Gastroesophageal sphincter (tissue), 4 donors: Measurements from ENCODE around the gene PGA3. TPM values are rescaled to one million over a fixed set of nuclear protein-coding genes. Genes with fewer than 3 reads are reported as not detected.

Experiments
- ATAC-seq: fragments of 150-250 bp; one replicate; pipeline ENCODE4 v1.9.1; 2016; ENCODE audit warnings: mild to moderate bottlenecking, moderate library complexity
- H3K27ac ChIP-seq, 4 donors: fragments of 200-600 bp; sonication (generic) in 3 of 4; 1 replicate in 3 of 4; 2 replicates in 1 of 4; pipeline ENCODE4 v1.5.1; 2016 to 2019
- H3K27me3 ChIP-seq: fragments of 200-600 bp; sonication (generic); one replicate; pipeline ENCODE4 v1.5.1; 2019
- H3K36me3 ChIP-seq, 2 donors: fragments of 200-600 bp; sonication (generic); one replicate each; pipeline ENCODE4 v1.5.1; 2019; ENCODE audit warnings: control low read depth in 1 of 2
- H3K4me1 ChIP-seq, 3 donors: fragments of 200-600 bp; sonication (generic); 1 replicate in 2 of 3; 2 replicates in 1 of 3; pipeline ENCODE4 v1.5.1; 2016 to 2019; ENCODE audit warnings: control low read depth in 2 of 3
- H3K4me3 ChIP-seq, 2 donors: fragments of 200-600 bp; sonication (generic); one replicate each; pipeline ENCODE4 v1.5.1; 2019; ENCODE audit warnings: mild to moderate bottlenecking in 1 of 2, moderate library complexity in 1 of 2
- H3K9me3 ChIP-seq, 3 donors: fragments of 200-600 bp; sonication (generic); one replicate each; pipeline ENCODE4 v1.5.1; 2017 to 2019; ENCODE audit warnings: control low read depth in 2 of 3
- EP300 ChIP-seq: sonication (generic); formaldehyde crosslinking; IDR thresholded peaks from one replicate; pipeline ENCODE4 v1.6.1; 2017; ENCODE audit warnings: antibody characterized with exemption, mild to moderate bottlenecking
- POLR2A ChIP-seq, 2 donors: fragments of 450-650 bp; IDR thresholded peaks; one replicate each; pipeline ENCODE4 v1.6.1; 2017; ENCODE audit warnings: antibody characterized with exemption in 2 of 2, mild to moderate bottlenecking in 2 of 2, moderate library complexity in 1 of 2
- POLR2AphosphoS5 ChIP-seq: sonication (generic); formaldehyde crosslinking; IDR thresholded peaks from one replicate; pipeline ENCODE4 v1.6.1; 2017; ENCODE audit warnings: antibody characterized with exemption
- WGBS, 2 donors: methylation state at CpG; one replicate each; pipeline ENCODE4 v1.1.5; 2018; ENCODE audit warnings: low coverage in 1 of 2; 5-methylcytosine and 5-hydroxymethylcytosine counted together
- total RNA-seq, 4 donors: library from RNA; depleted of rRNA; stranded (reverse); fragments of >200 nt; gene quantifications; one replicate each; pipeline ENCODE4 v1.1.0, GENCODE V29; 2016
- TF ChIP-seq, protein P1 (sequence below), 4 experiments: fragments of 200-600 bp in 2 of 4; fragments of 450-650 bp in 2 of 4; sonication (generic) in 1 of 4; IDR thresholded peaks; one replicate each; pipeline ENCODE4 v1.5.1; 2017 to 2019; ENCODE audit warnings: antibody characterized with exemption in 4 of 4, mild to moderate bottlenecking in 2 of 4, moderate library complexity in 2 of 4

Gene PGA3
- total RNA-seq, 4 donors from 2014 or later: 0.81 TPM; not detected in 3

GRCh38 chr11:61168042-61168688, 35.1 kb upstream of the PGA3 start:
- no peak for ATAC-seq
- no peaks in the 10 kb centered on the region for H3K36me3 ChIP-seq
- TF ChIP-seq, protein P1, sequence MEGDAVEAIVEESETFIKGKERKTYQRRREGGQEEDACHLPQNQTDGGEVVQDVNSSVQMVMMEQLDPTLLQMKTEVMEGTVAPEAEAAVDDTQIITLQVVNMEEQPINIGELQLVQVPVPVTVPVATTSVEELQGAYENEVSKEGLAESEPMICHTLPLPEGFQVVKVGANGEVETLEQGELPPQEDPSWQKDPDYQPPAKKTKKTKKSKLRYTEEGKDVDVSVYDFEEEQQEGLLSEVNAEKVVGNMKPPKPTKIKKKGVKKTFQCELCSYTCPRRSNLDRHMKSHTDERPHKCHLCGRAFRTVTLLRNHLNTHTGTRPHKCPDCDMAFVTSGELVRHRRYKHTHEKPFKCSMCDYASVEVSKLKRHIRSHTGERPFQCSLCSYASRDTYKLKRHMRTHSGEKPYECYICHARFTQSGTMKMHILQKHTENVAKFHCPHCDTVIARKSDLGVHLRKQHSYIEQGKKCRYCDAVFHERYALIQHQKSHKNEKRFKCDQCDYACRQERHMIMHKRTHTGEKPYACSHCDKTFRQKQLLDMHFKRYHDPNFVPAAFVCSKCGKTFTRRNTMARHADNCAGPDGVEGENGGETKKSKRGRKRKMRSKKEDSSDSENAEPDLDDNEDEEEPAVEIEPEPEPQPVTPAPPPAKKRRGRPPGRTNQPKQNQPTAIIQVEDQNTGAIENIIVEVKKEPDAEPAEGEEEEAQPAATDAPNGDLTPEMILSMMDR (IDR thresholded peaks at IDR 0.05): no peak
- no peak for TF ChIP-seq EP300
- TF ChIP-seq POLR2A (IDR thresholded peaks at IDR 0.05): no peak
- TF ChIP-seq POLR2AphosphoS5: no peak
- H3K27me3 ChIP-seq: no peaks in the 10 kb centered on the region
- H3K9me3 ChIP-seq: peaks cover 0 to 5% (median 0%) of the 10 kb centered on the region in 3 donors
- H3K27ac ChIP-seq: no peak overlapping the region
- 88 to 100% methylated on average over 2 to 9 of the region's 9 CpGs for WGBS, 2 donors
- no peaks in the 10 kb centered on the region for H3K4me1 ChIP-seq
- H3K4me3 ChIP-seq: no peak overlapping the region

- 78 to 83% methylated on average over 1 of the region's 1 CpG for WGBS, 2 donors
- Histone ChIP-seq H3K9me3 (peaks cover 0 to 5% (median 0%) of the 10 kb centered on the region in 3 donors), H3K27me3 (no peaks in the 10 kb centered on the region), H3K4me1 (no peaks in the 10 kb centered on the region), H3K27ac (no peak overlapping the region), H3K36me3 (no peaks in the 10 kb centered on the region), H3K4me3 (no peak overlapping the region)
- no peak for ATAC-seq
- no peak for TF ChIP-seq EP300
- TF ChIP-seq POLR2AphosphoS5: no peak
- no peak for TF ChIP-seq POLR2A (IDR thresholded peaks at IDR 0.05)
- TF ChIP-seq, protein P1 (IDR thresholded peaks at IDR 0.05): no peak
Observed at GRCh38 chr11:61168800-61169199, 34.5 kb upstream of the PGA3 start.

DNA sequence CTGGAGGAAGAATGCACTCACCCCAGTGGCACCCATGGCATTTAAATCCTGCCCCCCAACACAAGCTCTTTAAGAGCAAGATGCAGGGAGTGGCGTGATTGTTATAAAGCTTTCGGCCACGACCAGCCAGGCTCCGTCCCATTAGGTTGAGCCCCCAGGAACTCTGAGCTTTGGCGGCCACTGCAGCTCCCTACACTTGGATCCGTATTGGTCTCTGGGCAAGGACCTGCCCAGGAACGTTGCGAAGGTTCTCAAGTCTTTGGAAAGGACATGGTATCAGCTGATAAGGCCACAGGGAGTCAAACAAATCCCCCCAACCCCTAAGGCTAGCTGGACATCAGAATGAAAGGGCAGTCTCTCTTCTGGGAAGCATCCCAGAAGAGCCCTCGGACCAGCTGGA, 32.7 kb upstream of the PGA3 start:
- no peak for ATAC-seq
- H3K27me3 ChIP-seq: no peaks in the 10 kb centered on the region
- no peak overlapping the region for H3K27ac ChIP-seq
- H3K36me3 ChIP-seq: no peaks in the 10 kb centered on the region
- TF ChIP-seq, protein P1 (IDR thresholded peaks at IDR 0.05): no peak
- no peak for TF ChIP-seq EP300
- TF ChIP-seq POLR2A (IDR thresholded peaks at IDR 0.05): no peak
- no peak for TF ChIP-seq POLR2AphosphoS5
- no peaks in the 10 kb centered on the region for H3K4me1 ChIP-seq
- H3K9me3 ChIP-seq: peaks cover 0 to 5% (median 0%) of the 10 kb centered on the region in 3 donors
- WGBS, 2 donors: 63% methylated on average over 7 of the region's 9 CpGs; no CpG with 5 or more reads in 1 of the 2 donors
- H3K4me3 ChIP-seq: no peak overlapping the region

- Histone ChIP-seq H3K4me1 (no peaks in the 10 kb centered on the region), H3K36me3 (no peaks in the 10 kb centered on the region), H3K27me3 (no peaks in the 10 kb centered on the region), H3K9me3 (peaks cover 0 to 5% (median 0%) of the 10 kb centered on the region in 3 donors), H3K4me3 (no peak overlapping the region), H3K27ac (no peak overlapping the region)
- no peak for TF ChIP-seq POLR2AphosphoS5
- no peak for TF ChIP-seq EP300
- WGBS, 2 donors: 82 to 84% methylated on average over 3 of the region's 3 CpGs
- no peak for ATAC-seq
Observed at GRCh38 chr11:61171907-61172306, 31.4 kb upstream of the PGA3 start.

- H3K9me3 ChIP-seq: peaks cover 0 to 5% (median 0%) of the 10 kb centered on the region in 3 donors
- WGBS, 2 donors: 60 to 72% methylated on average over 5 of the region's 5 CpGs
- H3K4me1 ChIP-seq: no peaks in the 10 kb centered on the region
- no peaks in the 10 kb centered on the region for H3K27me3 ChIP-seq
- H3K4me3 ChIP-seq: no peak overlapping the region
- no peak for ATAC-seq
- no peak for TF ChIP-seq EP300
- TF ChIP-seq POLR2A (IDR thresholded peaks at IDR 0.05): no peak
- H3K27ac ChIP-seq: no peak overlapping the region
- H3K36me3 ChIP-seq: no peaks in the 10 kb centered on the region
Observed at GRCh38 chr11:61172356-61172755, 31.0 kb upstream of the PGA3 start.

GRCh38 chr11:61172888-61173287, 30.4 kb upstream of the PGA3 start:
- no peak overlapping the region for H3K4me3 ChIP-seq
- WGBS, 2 donors: 90 to 92% methylated on average over 2 to 3 of the region's 3 CpGs
- no peaks in the 10 kb centered on the region for H3K4me1 ChIP-seq
- no peak for TF ChIP-seq POLR2A (IDR thresholded peaks at IDR 0.05)
- TF ChIP-seq, protein P1 (IDR thresholded peaks at IDR 0.05): no peak
- no peak for TF ChIP-seq EP300
- no peak for TF ChIP-seq POLR2AphosphoS5
- no peaks in the 10 kb centered on the region for H3K36me3 ChIP-seq
- peaks cover 0 to 5% (median 0%) of the 10 kb centered on the region in 3 donors for H3K9me3 ChIP-seq
- H3K27me3 ChIP-seq: no peaks in the 10 kb centered on the region
- H3K27ac ChIP-seq: no peak overlapping the region
- ATAC-seq: no peak
